ENCODE data around the gene CLIP1. TPM values are rescaled to one million over a fixed set of nuclear protein-coding genes. Genes with fewer than 3 reads are reported as not detected.
"Not testable (repeated sequence)": the region's sequence is repeated elsewhere in the genome, so short reads cannot be mapped to it uniquely, and the experiment has no call there.

CLIP1 gene
- total and polyA plus RNA-seq, 9 donors = 16.2 to 71.5 (median 37.8) TPM

DNA sequence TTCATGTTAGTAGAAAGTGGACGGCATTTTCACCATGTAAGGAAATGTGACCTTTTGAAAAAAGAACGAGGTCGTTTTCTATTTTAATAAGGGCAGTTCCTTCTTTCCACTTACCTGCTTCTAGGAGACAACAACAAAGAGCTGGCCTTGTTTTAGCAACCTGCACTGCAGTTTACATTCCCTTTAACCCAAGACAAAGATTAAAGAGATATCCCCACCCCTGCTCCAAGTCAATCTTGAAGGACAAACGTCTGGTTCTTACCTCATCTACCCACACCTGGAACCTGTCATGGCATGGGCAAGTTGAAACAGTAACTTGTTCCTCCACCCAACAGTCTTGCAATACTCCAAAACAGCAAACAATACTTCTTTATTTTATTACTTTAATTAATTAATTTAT, 45.5 kb upstream of the CLIP1 start:
- Histone ChIP-seq H3K9me3 (no peaks in the 10 kb centered on the region), H3K27me3 (no peaks in the 10 kb centered on the region), H3K36me3 (no peaks in the 10 kb centered on the region), H3K27ac (no peak overlapping the region), H3K4me3 (no peak overlapping the region), H3K4me1 (ENCODE audit: insufficient read depth) (no peaks in the 10 kb centered on the region)
- WGBS, 3 donors = 72 to 75% (median 73%) methylated on average over 4 of the region's 4 CpGs
- TF ChIP-seq POLR2A (IDR thresholded peaks at IDR 0.05) (no peak), EP300 (IDR thresholded peaks at IDR 0.05) (no peak), CTCF (IDR thresholded peaks at IDR 0.05) (no peak)
- intact Hi-C loops (cut with DNase I) = no loop called here
- DNase-seq = no peak

DNA sequence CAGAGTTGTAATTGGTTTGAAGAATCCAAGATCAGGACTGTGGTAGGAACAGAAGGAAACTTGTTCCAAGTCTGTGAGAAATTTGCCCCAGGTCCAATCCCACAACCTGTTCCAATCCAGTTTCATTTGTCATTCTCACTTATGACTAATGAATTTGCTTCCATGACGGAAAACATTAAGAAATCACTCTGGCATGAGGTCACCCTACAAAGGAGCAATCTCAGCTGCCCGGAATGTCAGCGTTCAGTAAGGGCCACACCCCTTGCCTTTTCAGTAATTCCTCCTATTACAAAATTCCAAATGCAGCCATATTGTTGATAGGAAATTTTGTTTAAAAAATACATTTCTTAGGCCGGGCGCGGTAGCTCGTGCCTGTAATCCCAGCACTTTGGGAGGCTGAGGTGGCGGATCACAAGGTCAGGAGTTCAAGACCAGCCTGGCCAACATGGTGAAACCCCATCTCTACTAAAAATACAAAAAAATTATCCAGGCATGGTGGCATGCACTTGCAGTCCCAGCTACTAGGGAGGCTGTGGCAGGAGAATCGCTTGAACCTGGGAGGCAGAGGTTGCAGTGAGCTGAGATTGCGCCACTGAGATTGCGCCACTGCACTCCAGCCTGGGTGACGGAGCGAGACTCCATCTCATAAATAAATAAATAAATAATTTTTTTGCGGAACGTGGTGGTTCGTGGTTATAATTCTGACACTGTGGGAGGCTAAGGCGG, 42.0 kb upstream of the CLIP1 start:
- H3K9me3 ChIP-seq; H3K4me3 ChIP-seq; intact Hi-C loops (cut with DNase I); H3K36me3 ChIP-seq; H3K4me1 ChIP-seq (ENCODE audit: insufficient read depth); H3K27me3 ChIP-seq; H3K27ac ChIP-seq: not testable (repeated sequence)
- 72 to 79% (median 78%) methylated on average over 17 of the region's 17 CpGs for WGBS, 3 donors
- TF ChIP-seq EP300 (IDR thresholded peaks at IDR 0.05) = peak; percentile 53
- peak in 1 of 5 donors; percentile 45 for DNase-seq

DNA sequence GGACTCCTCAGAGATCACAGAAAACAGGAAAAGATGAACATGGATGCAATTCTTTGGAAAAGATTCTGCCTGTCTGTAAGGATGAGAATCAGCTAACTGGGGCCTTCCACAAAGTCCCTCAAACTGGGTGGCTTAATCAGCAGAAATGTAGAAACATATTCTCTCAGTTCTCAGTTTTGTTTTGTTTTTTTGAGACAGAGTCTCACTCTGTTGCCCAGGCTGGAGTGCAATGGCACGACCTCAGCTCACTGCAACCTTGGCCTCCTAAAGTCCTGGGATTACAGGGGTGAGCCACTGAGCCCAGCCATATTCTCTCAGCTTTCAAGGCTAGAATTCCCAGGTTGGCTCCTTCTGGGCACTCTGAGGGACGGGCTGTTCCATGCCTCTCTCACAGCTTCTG, 38.2 kb upstream of the CLIP1 start:
- 67 to 77% (median 69%) methylated on average over 2 of the region's 2 CpGs for WGBS, 3 donors
- Histone ChIP-seq H3K4me3 (no peak overlapping the region), H3K36me3 (no peaks in the 10 kb centered on the region), H3K27me3 (no peaks in the 10 kb centered on the region), H3K4me1 (ENCODE audit: insufficient read depth) (no peaks in the 10 kb centered on the region), H3K27ac (no peak overlapping the region), H3K9me3 (no peaks in the 10 kb centered on the region)
- TF ChIP-seq POLR2A (IDR thresholded peaks at IDR 0.05) (no peak), EP300 (IDR thresholded peaks at IDR 0.05) (no peak), CTCF (IDR thresholded peaks at IDR 0.05) (no peak)
- intact Hi-C loops (cut with DNase I) = no loop called here
- peak in 1 of 5 donors; percentile 6 for DNase-seq

- intact Hi-C loops (cut with DNase I) = no loop called here
- no peaks in the 10 kb centered on the region for H3K36me3 ChIP-seq
- H3K27ac ChIP-seq = no peak overlapping the region
- no peaks in the 10 kb centered on the region for H3K9me3 ChIP-seq
- DNase-seq = peak in 1 of 5 donors; percentile 3
- no peaks in the 10 kb centered on the region for H3K27me3 ChIP-seq
- TF ChIP-seq POLR2A (IDR thresholded peaks at IDR 0.05) (no peak), CTCF (IDR thresholded peaks at IDR 0.05) (no peak), EP300 (IDR thresholded peaks at IDR 0.05) (no peak)
- 92 to 95% (median 93%) methylated on average over 7 of the region's 7 CpGs for WGBS, 3 donors
- no peaks in the 10 kb centered on the region for H3K4me1 ChIP-seq (ENCODE audit: insufficient read depth)
- no peak overlapping the region for H3K4me3 ChIP-seq
These were observed 37.6 kb upstream of the CLIP1 start for GRCh38 chr12:122460061-122460460.

DNA sequence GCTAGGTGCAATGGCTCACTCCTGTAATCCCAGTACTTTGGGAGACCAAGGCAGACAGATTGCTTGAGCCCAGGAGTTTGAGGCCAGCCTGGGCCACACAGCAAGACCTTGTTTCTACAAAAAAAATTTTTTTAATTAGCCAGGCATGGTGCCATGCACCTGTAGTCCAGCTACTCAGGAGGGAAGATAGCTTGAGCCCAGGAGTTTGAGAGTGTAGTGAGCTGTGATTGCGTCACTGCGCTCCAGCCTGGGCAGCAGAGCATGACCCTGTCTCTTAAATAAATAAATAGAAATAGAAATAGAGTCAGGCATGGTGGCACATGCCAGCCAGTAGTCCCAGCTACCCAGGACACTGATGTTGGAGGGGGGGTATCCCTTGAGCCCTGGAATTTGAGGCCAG, 36.7 kb upstream of the CLIP1 start:
- H3K4me3 ChIP-seq = no peak overlapping the region
- no peak overlapping the region for H3K27ac ChIP-seq
- no peaks in the 10 kb centered on the region for H3K27me3 ChIP-seq
- no peaks in the 10 kb centered on the region for H3K36me3 ChIP-seq
- H3K9me3 ChIP-seq = no peaks in the 10 kb centered on the region
- peak in 1 of 5 donors; percentile 6 for DNase-seq
- TF ChIP-seq CTCF (IDR thresholded peaks at IDR 0.05) = no peak
- no peak for TF ChIP-seq EP300 (IDR thresholded peaks at IDR 0.05)
- no peak for TF ChIP-seq POLR2A (IDR thresholded peaks at IDR 0.05)
- WGBS, 3 donors = 86 to 98% (median 94%) methylated on average over 2 of the region's 2 CpGs
- intact Hi-C loops (cut with DNase I) = no loop called here
- no peaks in the 10 kb centered on the region for H3K4me1 ChIP-seq (ENCODE audit: insufficient read depth)

Data from ovary (tissue), 9 donors.